GM19043 (cell line): ENCODE data around the gene PHF21A.

ENCODE experiments used
- ATAC-seq: cut with Tn5 transposase; IDR thresholded peaks from one replicate; pipeline ENCODE4 v1.9.1; 2021; ENCODE audit warnings: low read depth; ENCODE audit not compliant: unreplicated experiment

Gene PHF21A

GRCh38 chr11:45925550-45925949 is 195.7 kb downstream of the PHF21A start:
- no peak for ATAC-seq

- ATAC-seq, result no peak
Measured at GRCh38 chr11:45924927-45925326, 196.3 kb downstream of the PHF21A start.

- no peak for ATAC-seq
Measured at GRCh38 chr11:45924036-45924915, 197.0 kb downstream of the PHF21A start.

GRCh38 chr11:45922425-45923082 is 198.7 kb downstream of the PHF21A start, which contains the start of gene LARGE2:
Gene LARGE2, plus strand, starts transcription at chr11:45922656. Its CDS starts 227 bp downstream, at chr11:45922883.
- no peak for ATAC-seq

GRCh38 chr11:45921561-45922424 is 199.5 kb downstream of the PHF21A start:
- ATAC-seq, result no peak

- no peak for ATAC-seq
Measured at GRCh38 chr11:45920531-45921477, 200.4 kb downstream of the PHF21A start.

- ATAC-seq, result no peak
Measured at GRCh38 chr11:45919806-45920530, 201.3 kb downstream of the PHF21A start.

GRCh38 chr11:45918962-45919675 is 202.1 kb downstream of the PHF21A start:
- ATAC-seq, result no peak

GRCh38 chr11:45918331-45918941 is 202.8 kb downstream of the PHF21A start:
- no peak for ATAC-seq

- peak; percentile 86 for ATAC-seq
Measured at GRCh38 chr11:45917623-45918330, 203.5 kb downstream of the PHF21A start, which contains the start of gene PEX16. Gene PEX16, minus strand, starts transcription at chr11:45917877. Its CDS starts 66 bp downstream, at chr11:45917811.

- no peak for ATAC-seq
Measured at GRCh38 chr11:45917286-45917622, 204.0 kb downstream of the PHF21A start.

- ATAC-seq, result no peak
Measured at GRCh38 chr11:45915446-45915845, 205.8 kb downstream of the PHF21A start.

- no peak for ATAC-seq
Measured at GRCh38 chr11:45913942-45914635, 207.2 kb downstream of the PHF21A start.

GRCh38 chr11:45913514-45913913 is 207.7 kb downstream of the PHF21A start:
- ATAC-seq, result no peak

- no peak for ATAC-seq
Measured at GRCh38 chr11:45910623-45911022, 210.6 kb downstream of the PHF21A start.

GRCh38 chr11:45909594-45910475 is 211.4 kb downstream of the PHF21A start:
- ATAC-seq, result no peak
